Vagina (tissue), 2 donors: ENCODE results near the gene AGBL1. TPM values are rescaled to one million over a fixed set of nuclear protein-coding genes. Genes with fewer than 3 reads are reported as not detected.

Experiments used
- DNase-seq, 2 donors: peaks; one replicate each; pipeline ENCODE4 v3.0.0-alpha.2; 2017; ENCODE audit errors: extremely low spot score in 2 of 2
- H3K27ac ChIP-seq: fragments of 200-600 bp; sonication (generic); one replicate; pipeline ENCODE4 v1.5.1; 2019
- H3K27me3 ChIP-seq: fragments of 200-600 bp; sonication (generic); one replicate; pipeline ENCODE4 v1.5.1; 2019
- H3K36me3 ChIP-seq, 2 donors: fragments of 200-600 bp; sonication (generic); one replicate each; pipeline ENCODE4 v1.5.1; 2017 to 2019
- H3K4me1 ChIP-seq: fragments of 200-600 bp; sonication (generic); one replicate; pipeline ENCODE4 v1.5.1; 2019
- H3K4me3 ChIP-seq, 2 donors: fragments of 200-600 bp; sonication (generic); 1 replicate in 1 of 2; 2 replicates in 1 of 2; pipeline ENCODE4 v1.5.1; 2016 to 2019
- H3K9me3 ChIP-seq: fragments of 200-600 bp; sonication (generic); one replicate; pipeline ENCODE4 v1.5.1; 2019
- POLR2A ChIP-seq, 2 donors: fragments of 450-650 bp; IDR thresholded peaks; one replicate each; pipeline ENCODE4 v1.6.1; 2017; ENCODE audit warnings: antibody characterized with exemption in 2 of 2, mild to moderate bottlenecking in 2 of 2, moderate library complexity in 2 of 2
- POLR2AphosphoS5 ChIP-seq, 2 donors: sonication (generic); formaldehyde crosslinking; IDR thresholded peaks; one replicate each; pipeline ENCODE4 v1.9.0; 2017; ENCODE audit warnings: antibody characterized with exemption in 2 of 2, mild to moderate bottlenecking in 2 of 2, low read depth in 1 of 2; ENCODE audit not compliant: insufficient read depth in 1 of 2
- intact Hi-C: fragments of 100-400 bp; cut with DNase I; formaldehyde crosslinking; loops from one replicate; pipeline ENCODE4 v1.15.1; 2023
- total RNA-seq: library from RNA; depleted of rRNA; stranded (reverse); fragments of >200 nt; gene quantifications from one replicate; pipeline ENCODE4 v1.2.3, GENCODE V29; 2016
- TF ChIP-seq, protein P1 (sequence below), 3 experiments: fragments of 450-650 bp in 2 of 3; fragments of 200-600 bp in 1 of 3; sonication (generic) in 1 of 3; IDR thresholded peaks; one replicate each; pipeline ENCODE4 v1.5.1; 2017 to 2019; ENCODE audit warnings: antibody characterized with exemption in 3 of 3, mild to moderate bottlenecking in 2 of 3, moderate library complexity in 2 of 3

The AGBL1 gene
- total RNA-seq, 1 donor from 2014 or later: not detected

DNA sequence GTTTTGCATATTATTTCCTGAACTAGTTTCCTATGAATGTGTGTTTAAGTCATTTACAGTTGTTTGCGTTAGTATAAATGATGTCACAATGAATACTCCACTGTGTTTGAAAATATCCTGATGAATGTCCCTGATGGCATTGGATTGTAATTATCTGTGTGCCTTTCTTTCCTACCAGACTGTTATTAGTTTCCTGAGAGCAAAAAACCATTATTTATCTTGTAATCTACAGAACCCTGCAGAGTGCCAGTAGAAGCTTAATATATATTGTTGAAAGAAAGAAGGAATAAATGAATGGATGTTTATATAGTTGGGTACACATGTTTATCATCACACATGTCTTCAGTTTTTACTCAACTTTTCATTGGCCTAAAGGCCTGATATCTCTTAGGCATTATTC lies 312.6 kb downstream of the AGBL1 start:
- no peak for DNase-seq
- intact Hi-C loops: no loop called here
- TF ChIP-seq POLR2A (IDR thresholded peaks at IDR 0.05) (no peak), POLR2AphosphoS5 (IDR thresholded peaks at IDR 0.05; ENCODE audit: insufficient read depth in 1 of 2, low read depth in 1 of 2) (no peak)
- TF ChIP-seq, protein P1, sequence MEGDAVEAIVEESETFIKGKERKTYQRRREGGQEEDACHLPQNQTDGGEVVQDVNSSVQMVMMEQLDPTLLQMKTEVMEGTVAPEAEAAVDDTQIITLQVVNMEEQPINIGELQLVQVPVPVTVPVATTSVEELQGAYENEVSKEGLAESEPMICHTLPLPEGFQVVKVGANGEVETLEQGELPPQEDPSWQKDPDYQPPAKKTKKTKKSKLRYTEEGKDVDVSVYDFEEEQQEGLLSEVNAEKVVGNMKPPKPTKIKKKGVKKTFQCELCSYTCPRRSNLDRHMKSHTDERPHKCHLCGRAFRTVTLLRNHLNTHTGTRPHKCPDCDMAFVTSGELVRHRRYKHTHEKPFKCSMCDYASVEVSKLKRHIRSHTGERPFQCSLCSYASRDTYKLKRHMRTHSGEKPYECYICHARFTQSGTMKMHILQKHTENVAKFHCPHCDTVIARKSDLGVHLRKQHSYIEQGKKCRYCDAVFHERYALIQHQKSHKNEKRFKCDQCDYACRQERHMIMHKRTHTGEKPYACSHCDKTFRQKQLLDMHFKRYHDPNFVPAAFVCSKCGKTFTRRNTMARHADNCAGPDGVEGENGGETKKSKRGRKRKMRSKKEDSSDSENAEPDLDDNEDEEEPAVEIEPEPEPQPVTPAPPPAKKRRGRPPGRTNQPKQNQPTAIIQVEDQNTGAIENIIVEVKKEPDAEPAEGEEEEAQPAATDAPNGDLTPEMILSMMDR (IDR thresholded peaks at IDR 0.05): no peak
- H3K4me1 ChIP-seq: no peaks in the 10 kb centered on the region
- no peak overlapping the region for H3K4me3 ChIP-seq
- H3K36me3 ChIP-seq: no peaks in the 10 kb centered on the region
- no peak overlapping the region for H3K27ac ChIP-seq
- H3K27me3 ChIP-seq: no peaks in the 10 kb centered on the region
- no peaks in the 10 kb centered on the region for H3K9me3 ChIP-seq

GRCh38 chr15:86392874-86393273 lies 313.2 kb downstream of the AGBL1 start:
- TF ChIP-seq, protein P1 (IDR thresholded peaks at IDR 0.05): no peak
- TF ChIP-seq POLR2AphosphoS5 (IDR thresholded peaks at IDR 0.05; ENCODE audit: insufficient read depth in 1 of 2, low read depth in 1 of 2) (no peak), POLR2A (IDR thresholded peaks at IDR 0.05) (no peak)
- intact Hi-C loops: no loop called here
- Histone ChIP-seq H3K27me3 (no peaks in the 10 kb centered on the region), H3K9me3 (no peaks in the 10 kb centered on the region), H3K4me1 (no peaks in the 10 kb centered on the region), H3K27ac (no peak overlapping the region), H3K36me3 (no peaks in the 10 kb centered on the region), H3K4me3 (no peak overlapping the region)
- no peak for DNase-seq

GRCh38 chr15:86394866-86395265 lies 315.2 kb downstream of the AGBL1 start:
- no peak for DNase-seq
- no peak overlapping the region for H3K27ac ChIP-seq

GRCh38 chr15:86399041-86399954 lies 319.6 kb downstream of the AGBL1 start:
- H3K36me3 ChIP-seq: no peaks in the 10 kb centered on the region
- H3K27ac ChIP-seq: no peak overlapping the region
- H3K9me3 ChIP-seq: no peaks in the 10 kb centered on the region
- no peak for DNase-seq
- intact Hi-C loops: no loop called here
- TF ChIP-seq, protein P1 (IDR thresholded peaks at IDR 0.05): no peak
- TF ChIP-seq POLR2AphosphoS5 (IDR thresholded peaks at IDR 0.05; ENCODE audit: insufficient read depth in 1 of 2, low read depth in 1 of 2): no peak
- TF ChIP-seq POLR2A (IDR thresholded peaks at IDR 0.05): no peak
- no peaks in the 10 kb centered on the region for H3K4me1 ChIP-seq
- H3K4me3 ChIP-seq: no peak overlapping the region
- no peaks in the 10 kb centered on the region for H3K27me3 ChIP-seq

More at GRCh38 chr15:86394866-86395265, 315.2 kb downstream of the AGBL1 start:
- no peaks in the 10 kb centered on the region for H3K27me3 ChIP-seq
- no peaks in the 10 kb centered on the region for H3K36me3 ChIP-seq
- H3K4me3 ChIP-seq: no peak overlapping the region
- TF ChIP-seq POLR2AphosphoS5 (IDR thresholded peaks at IDR 0.05; ENCODE audit: insufficient read depth in 1 of 2, low read depth in 1 of 2) (no peak), POLR2A (IDR thresholded peaks at IDR 0.05) (no peak)
- TF ChIP-seq, protein P1 (IDR thresholded peaks at IDR 0.05): no peak
- no peaks in the 10 kb centered on the region for H3K4me1 ChIP-seq
- intact Hi-C loops: no loop called here
- no peaks in the 10 kb centered on the region for H3K9me3 ChIP-seq

- TF ChIP-seq POLR2AphosphoS5 (IDR thresholded peaks at IDR 0.05; ENCODE audit: insufficient read depth in 1 of 2, low read depth in 1 of 2) (no peak), POLR2A (IDR thresholded peaks at IDR 0.05) (no peak)
- TF ChIP-seq, protein P1 (IDR thresholded peaks at IDR 0.05): no peak
- intact Hi-C loops: no loop called here
- H3K4me1 ChIP-seq: no peaks in the 10 kb centered on the region
These were observed 323.6 kb downstream of the AGBL1 start for GRCh38 chr15:86403221-86403620.

More at GRCh38 chr15:86403221-86403620, 323.6 kb downstream of the AGBL1 start:
- Histone ChIP-seq H3K36me3 (no peaks in the 10 kb centered on the region), H3K27ac (no peak overlapping the region), H3K9me3 (no peaks in the 10 kb centered on the region), H3K4me3 (no peak overlapping the region), H3K27me3 (no peaks in the 10 kb centered on the region)
- no peak for DNase-seq
